HFF-Myc (cell line): ENCODE measurements around the gene PODXL2.

Source experiments
- DNase-seq: peaks from one replicate; pipeline ENCODE4 v3.0.0-alpha.2; 2011; ENCODE audit warnings: low read depth; ENCODE audit errors: extremely low read depth
- H3K4me3 ChIP-seq: replicated peaks from 2 replicates; pipeline ENCODE4 v1.5.1; 2011; ENCODE audit warnings: low read depth, mild to moderate bottlenecking, control low read depth, low read length
- TF ChIP-seq, protein P1 (sequence below): IDR thresholded peaks from 2 replicates; pipeline ENCODE4 v1.5.1; 2012; ENCODE audit warnings: mild to moderate bottlenecking, low read depth, low read length, control low read depth; ENCODE audit errors: missing control alignments

The PODXL2 gene

DNA sequence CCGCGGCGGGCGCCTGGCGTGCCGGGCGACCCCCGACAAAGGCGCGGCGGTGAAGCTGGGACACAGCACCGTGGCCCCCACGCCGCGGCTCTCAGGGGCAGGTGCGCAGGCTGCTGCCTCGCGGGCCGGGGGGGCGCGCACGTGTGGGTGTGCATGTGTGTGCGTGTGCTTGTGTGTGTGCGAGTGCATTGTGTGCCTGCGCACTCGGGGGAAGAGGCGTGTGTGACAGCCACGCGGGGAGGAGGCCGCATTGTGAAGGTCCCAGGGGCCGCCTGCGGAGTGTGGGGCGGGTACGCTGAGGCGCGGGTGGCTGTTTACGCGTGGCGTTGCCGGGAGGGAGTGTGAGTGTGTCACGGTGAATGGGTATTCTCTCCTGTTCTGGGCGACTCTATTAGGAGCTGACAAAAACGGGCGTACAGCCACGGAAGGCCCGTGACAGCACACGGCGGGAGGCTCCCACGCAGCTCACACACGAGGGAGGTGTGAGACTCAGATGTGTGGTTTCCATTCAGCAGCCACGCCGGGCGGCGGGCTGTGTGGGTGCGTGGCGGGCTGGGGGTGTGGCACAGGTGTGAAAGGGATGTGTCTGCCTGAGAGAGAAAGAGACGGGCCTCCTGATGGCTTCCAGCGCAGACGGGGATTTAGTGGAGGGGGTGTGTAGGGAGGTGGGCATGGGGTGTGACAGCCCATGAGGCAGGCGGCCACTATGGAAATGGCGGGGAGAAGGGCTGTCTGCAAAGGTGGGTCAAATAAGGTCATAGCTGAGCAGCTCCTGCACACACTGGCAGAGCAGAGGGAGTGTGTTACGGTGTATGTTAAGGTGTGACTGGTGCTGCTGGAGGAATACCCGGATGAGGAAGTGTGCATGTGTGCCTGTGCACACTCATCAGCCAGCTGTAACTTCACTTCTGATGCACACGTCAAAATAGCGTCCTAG is 750 bp downstream of the PODXL2 start:
- TF ChIP-seq, protein P1, sequence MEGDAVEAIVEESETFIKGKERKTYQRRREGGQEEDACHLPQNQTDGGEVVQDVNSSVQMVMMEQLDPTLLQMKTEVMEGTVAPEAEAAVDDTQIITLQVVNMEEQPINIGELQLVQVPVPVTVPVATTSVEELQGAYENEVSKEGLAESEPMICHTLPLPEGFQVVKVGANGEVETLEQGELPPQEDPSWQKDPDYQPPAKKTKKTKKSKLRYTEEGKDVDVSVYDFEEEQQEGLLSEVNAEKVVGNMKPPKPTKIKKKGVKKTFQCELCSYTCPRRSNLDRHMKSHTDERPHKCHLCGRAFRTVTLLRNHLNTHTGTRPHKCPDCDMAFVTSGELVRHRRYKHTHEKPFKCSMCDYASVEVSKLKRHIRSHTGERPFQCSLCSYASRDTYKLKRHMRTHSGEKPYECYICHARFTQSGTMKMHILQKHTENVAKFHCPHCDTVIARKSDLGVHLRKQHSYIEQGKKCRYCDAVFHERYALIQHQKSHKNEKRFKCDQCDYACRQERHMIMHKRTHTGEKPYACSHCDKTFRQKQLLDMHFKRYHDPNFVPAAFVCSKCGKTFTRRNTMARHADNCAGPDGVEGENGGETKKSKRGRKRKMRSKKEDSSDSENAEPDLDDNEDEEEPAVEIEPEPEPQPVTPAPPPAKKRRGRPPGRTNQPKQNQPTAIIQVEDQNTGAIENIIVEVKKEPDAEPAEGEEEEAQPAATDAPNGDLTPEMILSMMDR = no peak
- no peak for DNase-seq
- peak overlapping the region; percentile 62 for H3K4me3 ChIP-seq

DNA sequence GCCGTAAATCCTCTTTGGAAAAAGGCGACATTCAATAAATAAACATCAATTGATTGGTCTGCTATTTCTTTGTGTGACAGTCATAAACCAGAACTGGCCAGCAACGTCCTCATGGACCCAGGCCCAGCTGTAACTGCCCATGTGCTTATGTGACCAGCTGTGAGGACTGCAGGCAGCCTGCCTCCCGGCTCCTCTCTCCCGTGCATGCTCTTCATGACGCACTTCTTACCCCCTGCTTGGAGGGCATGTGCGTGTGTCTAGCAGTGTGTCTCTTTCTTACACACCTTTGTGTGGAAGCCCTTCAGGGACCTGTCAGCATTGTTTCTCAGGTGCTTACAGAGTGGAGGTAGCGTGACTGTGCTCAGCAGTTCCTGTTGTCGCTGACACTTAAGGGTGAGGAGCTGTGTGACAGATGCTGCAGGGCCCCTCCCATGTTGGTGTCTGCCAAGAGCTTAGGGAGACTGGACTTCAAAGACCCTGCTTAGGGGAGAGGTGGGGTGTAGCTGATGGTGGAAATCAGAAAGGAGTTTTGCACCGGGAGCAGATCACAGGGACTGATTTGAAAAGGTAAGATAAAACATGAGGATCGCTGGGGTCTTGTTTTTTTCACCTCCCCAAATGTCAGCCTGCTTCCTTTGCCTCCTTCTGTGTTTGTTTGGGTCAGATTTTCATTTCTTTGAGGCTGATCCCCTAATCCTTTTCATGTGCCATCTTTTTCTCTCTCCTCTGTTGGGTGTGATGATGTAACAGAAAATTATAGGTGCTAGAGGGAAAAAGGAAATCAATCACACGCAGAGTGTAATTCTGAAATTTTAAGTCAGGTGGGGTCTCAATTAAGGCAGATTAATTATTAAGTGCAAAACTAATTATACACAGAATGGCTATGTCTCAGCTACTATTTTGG is 2.1 kb downstream of the PODXL2 start:
- no peak for DNase-seq
- TF ChIP-seq, protein P1 = no peak
- H3K4me3 ChIP-seq = no peak overlapping the region

DNA sequence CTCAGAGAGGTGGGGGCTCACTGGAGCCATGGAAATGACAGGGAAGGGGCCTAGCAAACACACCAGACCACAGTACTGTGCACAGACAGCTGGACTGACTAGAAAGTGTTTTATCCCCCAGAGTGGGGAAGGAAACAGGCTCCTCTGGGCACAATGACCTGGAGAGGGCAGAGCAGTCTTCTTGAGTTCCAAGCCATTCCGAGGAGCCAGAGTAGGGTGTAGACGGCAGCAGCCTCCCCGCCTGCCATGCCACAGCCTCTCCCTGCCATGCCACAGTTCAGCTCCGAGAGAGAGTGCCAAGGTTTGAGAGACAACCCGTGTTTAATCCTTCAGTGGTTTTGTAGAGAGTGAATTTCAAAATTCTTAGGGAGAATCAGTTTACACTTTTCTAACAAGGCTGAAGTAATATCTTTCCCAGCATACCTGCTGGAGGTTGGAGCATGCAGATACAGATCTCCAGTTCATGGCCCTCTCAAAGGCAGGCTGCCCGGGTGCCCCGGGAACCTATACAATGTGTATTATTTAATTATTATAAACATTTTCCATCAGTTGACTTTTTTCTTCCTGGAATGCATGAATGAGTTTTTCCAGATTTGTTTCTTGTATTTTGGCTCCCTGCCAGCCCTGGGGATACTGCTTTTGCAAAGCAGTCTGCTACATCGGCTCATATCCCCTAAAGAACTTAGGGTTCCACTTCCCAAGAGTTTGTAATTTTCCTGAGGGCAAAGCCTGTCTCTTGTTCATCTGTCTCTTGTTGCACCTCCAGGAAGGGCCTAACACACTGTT is 3.2 kb downstream of the PODXL2 start:
- no peak overlapping the region for H3K4me3 ChIP-seq
- no peak for DNase-seq
- TF ChIP-seq, protein P1 = no peak

DNA sequence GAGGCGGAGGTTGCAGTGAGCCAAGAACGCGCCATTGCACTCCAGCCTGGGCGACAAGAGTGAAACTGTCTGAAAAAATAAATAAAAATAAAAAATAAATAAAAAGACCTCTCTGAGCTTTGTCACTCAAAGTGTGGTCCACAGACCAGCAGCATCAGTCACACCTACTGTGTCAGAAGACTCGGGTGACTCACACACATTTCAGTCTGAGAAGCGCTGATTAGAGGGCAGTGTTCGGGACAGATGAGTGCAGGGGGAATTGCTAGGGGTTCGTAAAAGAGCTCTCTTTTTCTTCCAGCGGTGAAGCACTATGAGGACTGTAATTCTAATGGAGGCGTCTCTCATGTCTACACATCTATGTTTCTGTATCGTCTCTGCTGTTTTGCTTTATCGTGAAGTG is 5.7 kb downstream of the PODXL2 start:
- no peak for DNase-seq
- H3K4me3 ChIP-seq = no peak overlapping the region
- TF ChIP-seq, protein P1 = no peak

DNA sequence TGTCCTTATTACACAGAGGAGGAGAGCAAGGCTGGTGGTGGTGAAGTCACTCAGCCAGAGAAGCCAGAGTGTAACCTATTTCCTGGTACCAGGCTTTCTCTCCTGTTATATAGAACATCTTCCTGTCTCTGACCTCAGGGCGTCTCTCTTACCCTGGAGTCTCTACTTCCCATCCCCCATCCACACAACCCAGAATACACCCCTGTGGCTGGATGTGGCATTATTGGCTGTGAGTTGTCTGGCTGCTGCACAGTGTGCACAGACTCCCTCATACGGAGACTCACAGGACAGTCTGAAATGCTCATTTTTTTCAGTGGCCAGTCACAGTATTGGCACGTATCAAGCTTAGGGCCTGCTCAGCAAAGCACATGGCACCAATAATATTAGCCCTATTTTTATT is 8.6 kb downstream of the PODXL2 start:
- no peak for DNase-seq
- no peak overlapping the region for H3K4me3 ChIP-seq
- TF ChIP-seq, protein P1 = no peak

DNA sequence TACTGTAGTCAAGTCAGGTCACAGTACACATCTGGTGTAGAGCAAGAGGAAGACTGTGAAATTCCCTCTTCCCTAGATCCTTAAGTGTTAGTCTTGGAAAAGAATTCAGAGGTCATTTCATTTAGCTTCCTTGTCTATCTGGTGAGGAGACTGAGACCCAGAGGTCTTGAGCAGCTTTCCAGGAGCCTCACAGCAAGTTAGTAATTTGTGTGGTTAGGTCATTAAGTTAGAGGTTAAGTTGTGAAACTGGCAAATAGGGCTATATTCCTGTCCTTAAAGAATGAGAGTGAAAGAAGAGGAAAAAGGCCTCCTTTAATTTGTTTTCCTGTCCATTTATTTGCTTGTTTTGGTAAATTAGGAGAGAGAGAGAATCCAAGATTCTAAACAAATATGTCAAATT is 9.0 kb downstream of the PODXL2 start:
- H3K4me3 ChIP-seq = no peak overlapping the region
- DNase-seq = no peak
- TF ChIP-seq, protein P1 = no peak
